GM15510 (cell line): ENCODE results near the gene RHBDF2.

Source experiments
- POLR2A ChIP-seq: IDR thresholded peaks from 3 replicates; pipeline ENCODE4 v1.6.1; 2011; ENCODE audit warnings: borderline replicate concordance; ENCODE audit not compliant: insufficient read length; ENCODE audit errors: extremely low read depth

Gene RHBDF2

DNA sequence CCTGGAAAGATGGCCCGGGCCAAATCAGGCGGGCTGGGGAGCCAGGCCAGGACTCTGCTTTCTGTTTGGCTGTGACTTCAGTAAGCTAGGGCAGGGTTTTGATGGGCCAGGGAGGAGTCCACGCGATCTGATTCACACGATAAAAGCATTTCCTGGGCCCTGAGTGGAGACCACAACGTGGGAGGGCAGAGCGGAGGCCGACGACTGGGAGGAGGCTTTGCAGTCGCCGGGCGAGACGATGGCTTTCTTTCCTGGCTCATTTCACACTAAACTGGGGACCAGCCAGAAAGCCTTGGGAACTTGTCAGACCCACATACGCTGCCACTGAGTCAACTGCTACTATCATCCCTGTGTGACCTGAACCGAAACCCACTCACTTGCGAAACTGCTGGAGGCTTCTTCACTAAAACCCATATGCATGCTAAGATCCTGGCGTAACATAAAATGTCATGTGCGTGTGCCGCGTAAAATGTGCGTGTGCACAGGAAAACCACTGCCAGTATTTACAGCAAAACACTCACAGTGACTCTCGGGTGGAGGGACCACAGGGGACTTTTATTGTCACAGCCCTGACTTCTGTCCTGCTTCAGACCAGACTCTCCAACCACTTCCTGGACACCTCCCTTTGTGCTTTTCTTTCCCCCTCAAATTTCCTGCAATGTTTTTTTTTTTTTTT is 14.2 kb upstream of the RHBDF2 start:
- TF ChIP-seq POLR2A, result no peak

DNA sequence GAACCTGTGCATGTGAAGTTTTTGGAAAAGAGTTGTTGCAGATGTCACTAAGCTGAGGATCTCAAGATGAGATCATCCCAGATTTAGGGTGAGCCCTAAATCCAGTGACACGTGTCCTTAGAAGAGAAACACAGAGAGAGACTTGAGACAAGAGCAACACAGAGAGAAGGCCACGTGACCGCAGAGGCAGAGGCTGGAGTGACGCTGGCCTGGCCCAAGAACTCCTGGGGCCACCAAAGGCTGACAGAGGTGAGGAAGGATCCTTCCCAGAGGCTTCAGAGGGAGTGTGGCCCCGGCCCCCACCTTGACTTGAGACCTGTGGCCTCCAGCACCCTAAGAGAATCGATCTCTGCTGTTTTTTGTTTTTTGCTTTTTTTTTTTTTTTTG is 12.1 kb upstream of the RHBDF2 start:
- TF ChIP-seq POLR2A, result no peak

DNA sequence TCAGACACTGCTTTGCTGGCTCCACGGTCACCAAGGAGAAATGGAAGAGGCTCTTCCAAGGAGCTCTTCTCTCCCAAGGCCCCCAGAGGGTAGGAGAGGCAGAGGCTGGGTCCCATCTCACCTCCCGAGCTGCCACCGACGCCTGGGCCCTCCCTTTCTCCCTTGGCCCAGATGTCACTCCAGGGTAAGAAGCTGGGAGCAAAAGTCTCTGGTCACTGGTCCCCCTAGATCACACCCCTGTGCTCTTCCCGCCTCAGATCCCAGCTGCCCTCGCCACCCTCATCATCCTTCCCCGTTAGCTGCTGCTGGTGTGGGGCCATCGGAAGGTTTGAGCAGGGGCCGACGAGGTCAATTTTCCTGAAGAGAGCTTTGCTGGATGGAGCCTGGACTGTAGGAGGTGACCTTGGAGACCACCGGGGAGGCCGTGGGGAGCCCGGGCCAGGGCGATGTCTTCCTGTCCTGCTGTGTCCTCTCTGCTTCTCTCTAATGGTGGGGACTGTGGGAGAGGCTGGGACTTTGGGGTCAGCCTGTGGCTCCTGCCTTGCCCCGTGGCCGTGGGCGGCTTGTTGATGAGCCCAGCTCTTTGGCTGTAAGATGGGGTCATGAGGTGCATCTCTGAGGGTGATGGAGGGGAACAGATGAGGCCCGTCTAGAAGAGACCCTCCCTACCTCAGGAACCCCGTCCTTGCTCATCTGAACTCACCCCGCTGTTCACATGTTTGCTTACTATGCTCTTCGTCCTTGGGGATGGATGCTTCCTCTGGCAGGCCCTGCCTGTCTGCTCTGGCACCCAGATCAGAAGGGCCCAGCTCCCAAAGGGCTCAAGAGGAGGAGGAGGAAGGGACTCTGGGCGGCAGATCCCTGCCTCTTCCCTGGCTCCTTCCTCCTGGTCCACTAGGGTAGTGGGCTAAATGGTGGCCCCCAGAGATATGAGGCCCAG is 11.4 kb upstream of the RHBDF2 start:
- no peak for TF ChIP-seq POLR2A

DNA sequence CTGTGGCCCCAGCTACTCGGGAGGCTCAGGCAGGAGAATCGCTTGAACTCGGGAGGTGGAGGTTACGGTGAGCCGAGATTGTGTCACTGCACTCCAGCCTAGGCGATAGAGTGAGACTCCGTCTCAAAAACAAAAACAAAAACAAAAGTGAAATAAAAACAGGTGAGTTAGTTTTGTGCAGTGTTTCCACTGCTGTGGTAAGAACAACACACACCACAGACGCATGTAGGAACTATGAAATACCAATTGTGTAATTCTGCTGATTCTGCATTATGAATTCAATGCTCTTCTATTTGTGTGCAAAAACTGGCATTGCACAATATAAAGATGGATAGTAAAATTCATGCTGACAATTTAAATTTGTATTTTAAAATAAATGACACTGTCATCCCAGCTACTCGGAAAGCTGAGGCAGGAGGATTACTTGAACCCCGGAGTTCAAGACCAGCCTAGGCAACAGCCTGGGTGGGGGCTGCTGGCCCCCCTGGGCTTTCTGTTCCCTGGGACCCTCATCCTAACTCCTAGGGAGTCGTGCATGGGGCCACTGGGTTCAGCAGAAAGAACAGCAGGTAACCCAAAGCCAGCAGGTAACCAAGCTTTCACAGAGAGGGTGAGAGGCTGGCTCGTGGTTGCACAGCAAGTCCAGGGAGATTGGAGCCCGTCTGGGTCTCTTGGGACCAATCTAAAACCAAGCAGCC is 10.6 kb upstream of the RHBDF2 start:
- TF ChIP-seq POLR2A, result no peak

DNA sequence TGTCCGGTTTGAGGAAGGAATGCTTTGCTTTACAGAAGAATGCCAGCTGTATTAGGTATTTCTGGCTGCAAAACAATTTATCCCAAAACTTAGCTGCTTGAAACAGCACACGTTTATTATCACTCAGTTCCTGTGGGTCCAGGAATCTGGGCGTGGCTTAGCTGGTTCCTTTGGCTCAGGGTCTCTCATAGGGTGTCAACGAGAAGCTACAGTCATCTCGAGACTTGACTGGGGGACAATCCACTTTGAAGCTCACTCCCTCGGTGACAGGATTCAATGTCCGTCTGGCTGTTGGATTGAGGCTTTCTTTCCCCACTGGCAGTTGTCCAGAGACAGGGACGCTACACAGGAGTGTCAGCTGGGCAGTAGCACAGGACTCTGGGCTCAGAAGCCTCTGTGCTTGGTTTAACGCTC is 9.6 kb upstream of the RHBDF2 start:
- no peak for TF ChIP-seq POLR2A

DNA sequence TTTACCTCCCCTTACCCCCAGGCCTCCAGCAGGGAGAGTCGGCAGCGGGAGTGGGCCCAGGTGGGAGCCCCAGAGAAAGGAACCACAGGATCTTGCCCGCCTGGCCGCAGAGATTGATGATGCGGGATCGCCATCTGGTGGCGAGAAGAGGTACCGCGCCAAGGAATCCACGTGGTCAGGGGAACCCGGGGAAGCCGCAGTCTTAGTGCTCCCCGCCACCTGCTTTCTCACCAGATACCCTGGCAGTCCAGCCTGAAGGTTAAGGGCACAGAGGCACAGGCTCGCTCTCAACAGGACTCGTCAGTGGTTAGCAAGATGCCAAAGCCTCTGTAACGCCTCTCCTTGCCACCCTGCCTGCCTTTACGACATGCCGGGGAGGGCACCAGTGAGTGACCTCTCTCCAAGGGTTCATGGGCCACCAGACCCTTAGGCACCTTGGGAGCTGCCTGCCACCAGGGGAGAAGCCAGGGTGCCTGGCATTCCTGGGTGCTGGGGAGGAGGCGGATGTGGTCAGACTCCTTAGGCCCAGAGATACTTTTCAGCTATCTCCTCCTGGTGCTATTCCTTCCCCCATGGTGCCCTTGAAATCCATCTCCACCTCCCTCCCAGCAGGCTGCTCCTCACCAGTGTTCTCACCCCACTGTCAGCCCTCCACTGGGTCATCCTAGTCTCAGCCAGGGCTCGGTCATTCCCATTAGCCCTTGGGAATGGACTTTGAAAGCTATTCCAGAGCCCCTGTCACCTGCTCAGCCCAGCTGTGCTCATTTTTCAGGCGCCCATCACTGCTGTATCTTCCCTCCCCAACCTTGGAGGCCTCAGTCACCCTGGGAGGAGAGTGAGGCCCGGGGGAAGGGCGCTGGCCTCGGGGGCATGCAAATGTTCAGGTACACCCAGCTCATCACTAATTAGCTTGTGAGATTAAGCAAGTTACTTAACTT is 5.5 kb upstream of the RHBDF2 start:
- no peak for TF ChIP-seq POLR2A

DNA sequence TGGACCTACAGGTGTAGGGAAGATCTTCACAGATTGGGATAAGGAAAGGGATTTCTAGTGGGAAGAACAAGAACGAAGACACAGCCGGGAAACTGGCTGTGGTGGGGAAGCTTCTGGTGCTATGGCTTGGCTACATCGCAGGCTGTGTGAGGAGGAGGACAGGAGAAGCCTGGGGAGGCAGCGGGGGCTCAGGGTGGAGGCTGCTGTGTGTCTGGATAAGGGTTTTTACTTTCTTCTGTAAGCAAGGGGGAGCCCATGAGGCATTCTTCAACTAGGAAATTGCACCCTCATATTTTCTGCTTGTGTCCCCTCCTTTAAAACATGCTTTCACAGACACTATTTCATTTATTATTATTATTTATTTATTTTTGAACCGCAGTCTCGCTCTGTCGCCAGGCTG is 2.9 kb upstream of the RHBDF2 start:
- no peak for TF ChIP-seq POLR2A

DNA sequence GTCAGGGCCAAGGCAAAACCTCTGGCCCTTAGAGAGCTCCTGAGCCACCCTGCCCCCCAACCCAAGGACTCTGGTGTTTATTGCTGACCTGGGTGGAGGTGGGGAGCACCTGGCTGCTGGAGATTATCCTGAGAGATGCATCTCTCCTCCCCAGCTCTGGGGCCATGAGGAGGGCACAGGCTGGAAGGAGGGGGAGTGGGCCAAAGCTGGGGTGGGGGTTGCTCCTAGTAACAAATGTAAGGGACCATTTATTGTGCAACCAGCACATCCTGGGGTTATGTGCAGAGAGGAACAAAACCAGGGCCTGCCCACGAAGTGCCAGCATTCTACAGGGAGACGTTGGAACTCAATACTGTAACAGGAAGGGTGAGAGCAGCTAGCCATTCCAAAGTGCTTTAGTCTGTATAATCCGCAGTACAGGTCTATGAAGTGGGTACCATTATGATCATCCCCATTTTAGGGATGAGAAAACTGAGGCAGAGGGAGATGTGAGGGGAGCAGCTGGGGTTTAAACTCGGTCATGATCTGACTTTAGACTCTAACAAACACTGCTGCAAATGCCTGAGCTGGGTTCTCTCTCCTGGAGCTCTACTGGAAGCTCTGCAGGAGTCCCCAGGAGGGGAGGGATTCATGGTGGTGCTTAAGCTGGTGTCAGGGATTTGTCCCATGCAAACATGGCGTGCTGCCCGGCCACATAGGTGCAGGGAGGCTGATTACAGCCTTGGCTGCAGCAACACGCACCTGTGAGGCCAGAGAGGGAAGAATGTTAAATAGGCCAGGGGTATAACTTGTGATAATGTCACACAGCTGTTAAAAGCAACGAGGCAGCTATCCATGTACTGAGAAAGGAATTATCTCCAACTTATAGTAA is 1.4 kb upstream of the RHBDF2 start:
- TF ChIP-seq POLR2A, result no peak

DNA sequence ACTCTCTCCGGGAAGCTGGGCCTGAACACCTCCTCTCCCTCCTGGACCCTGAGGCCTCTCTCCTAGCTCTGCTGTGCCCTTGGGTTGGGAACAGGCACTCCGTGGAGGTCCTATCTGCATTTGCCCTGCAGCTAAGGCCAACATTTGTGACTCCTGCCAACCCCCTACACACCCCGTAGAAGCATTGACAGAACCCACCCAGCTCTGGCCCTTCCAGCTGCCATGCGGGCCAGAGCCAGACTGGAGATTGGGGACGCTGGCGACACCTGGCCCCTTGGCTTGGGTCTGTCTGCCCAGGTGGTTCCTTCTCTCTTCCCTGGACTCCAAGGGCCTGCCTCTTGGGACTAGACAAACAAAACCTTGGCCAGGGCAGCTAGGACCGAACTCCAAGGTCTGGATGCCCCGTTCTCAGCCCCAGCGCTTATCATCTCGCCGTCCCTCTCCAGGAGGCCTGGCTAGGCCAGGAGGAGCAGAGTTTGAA is 644 bp upstream of the RHBDF2 start:
- no peak for TF ChIP-seq POLR2A

DNA sequence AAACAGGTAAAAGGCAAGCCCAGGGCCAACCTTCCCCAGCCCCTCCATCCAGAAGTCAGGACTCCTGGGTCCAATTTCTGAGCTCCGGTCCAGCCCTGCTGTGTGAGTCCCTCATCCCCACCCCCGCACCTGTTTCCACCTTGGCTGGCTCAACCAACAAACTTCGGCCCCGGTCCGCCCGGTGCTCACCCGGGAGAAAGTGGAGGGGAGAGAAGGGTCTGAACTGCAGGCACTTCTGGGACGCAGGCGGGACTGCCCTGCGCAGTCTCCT is 541 bp downstream of the RHBDF2 start:
- TF ChIP-seq POLR2A, result no peak

DNA sequence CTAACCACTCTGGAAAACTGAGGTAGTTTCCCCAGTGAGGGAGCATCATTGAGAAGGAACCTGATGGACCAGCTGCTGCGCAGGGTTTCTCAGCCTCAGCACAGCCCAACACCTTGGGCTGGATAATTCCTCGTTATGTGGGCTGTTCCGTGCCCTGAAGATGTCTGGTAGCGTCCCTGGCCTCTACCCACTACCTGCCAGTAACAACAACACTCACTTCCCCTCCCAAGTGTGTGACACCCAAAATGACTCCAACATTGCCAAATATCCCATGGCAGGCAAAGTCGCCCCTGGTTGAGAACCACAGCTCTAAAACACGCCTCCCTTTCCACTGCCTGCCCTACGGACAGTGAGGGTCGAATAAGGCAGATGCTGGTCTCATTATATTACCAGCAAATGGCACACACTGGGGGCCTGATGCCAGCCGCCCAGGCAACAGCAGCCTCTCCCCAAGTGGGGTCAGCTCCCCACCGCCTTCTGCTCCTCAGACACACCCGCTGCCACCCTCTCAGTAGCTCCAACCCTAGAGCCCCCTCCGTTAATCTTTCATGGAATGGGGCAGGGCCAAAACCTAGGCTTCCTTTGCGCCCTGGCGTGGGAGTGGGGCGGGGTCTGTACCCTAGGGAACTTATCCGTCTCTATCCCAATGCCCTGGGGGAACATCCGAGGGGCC is 1.0 kb downstream of the RHBDF2 start:
- no peak for TF ChIP-seq POLR2A

DNA sequence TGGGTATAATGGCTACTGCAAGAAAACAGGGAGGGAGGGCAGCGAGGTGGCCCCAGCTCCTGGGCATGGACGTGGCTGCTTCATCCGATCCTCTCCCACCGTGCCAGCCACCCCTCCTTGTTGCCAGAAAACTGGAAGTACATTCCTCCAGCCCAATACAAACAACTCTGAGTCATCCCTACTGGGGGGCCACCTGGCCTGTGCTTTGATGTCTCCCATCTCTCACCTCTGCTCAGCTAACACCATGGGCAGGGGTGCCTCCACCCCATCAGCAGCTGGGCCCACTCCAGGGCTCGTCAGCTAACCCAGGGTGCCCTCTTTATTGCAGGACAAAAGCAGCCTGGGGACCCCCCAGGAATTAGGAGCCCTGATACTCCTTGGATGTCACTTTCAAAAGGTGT is 2.0 kb downstream of the RHBDF2 start:
- TF ChIP-seq POLR2A, result peak; percentile 22

DNA sequence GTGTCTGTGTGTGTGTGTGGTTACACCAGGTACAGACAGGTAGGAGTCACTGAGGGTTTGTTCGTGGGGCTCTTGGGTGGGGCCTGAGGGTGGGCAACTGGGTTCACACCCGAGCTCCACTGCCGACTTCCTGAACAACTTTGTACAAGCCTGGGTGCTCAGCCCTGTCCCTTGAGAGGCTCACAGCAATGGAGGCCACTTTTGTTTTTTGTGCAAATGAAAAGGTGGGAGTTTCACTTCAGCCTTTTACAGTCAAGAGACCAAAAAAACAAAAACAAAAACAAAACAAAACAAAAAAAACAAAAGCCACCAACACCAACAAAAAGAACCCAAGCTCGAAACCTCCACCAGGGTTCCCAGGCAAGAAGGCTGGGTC is 2.4 kb downstream of the RHBDF2 start:
- TF ChIP-seq POLR2A, result no peak
